Coronary artery (tissue), 2 donors: ENCODE measurements around the gene KIAA1755.
"Not testable (repeated sequence)": the region's sequence is repeated elsewhere in the genome, so short reads cannot be mapped to it uniquely, and the experiment has no call there.

Source experiments
- DNase-seq: peaks from one replicate; pipeline ENCODE4 v3.0.0-alpha.2; 2017; ENCODE audit warnings: low spot score
- H3K27ac ChIP-seq, 2 donors: fragments of 200-600 bp; sonication (generic); one replicate each; pipeline ENCODE4 v1.5.1; 2016 to 2019
- H3K4me3 ChIP-seq: fragments of 200-600 bp; sonication (generic); 2 replicates; pipeline ENCODE4 v1.5.1; 2016; ENCODE audit warnings: mild to moderate bottlenecking, moderate library complexity
- TF ChIP-seq, protein P1 (sequence below): fragments of 200-600 bp; sonication (generic); IDR thresholded peaks from one replicate; pipeline ENCODE4 v1.5.1; 2019; ENCODE audit warnings: antibody characterized with exemption

The KIAA1755 gene

GRCh38 chr20:38261054-38261390 is 487 bp upstream of the KIAA1755 start:
- TF ChIP-seq, protein P1, sequence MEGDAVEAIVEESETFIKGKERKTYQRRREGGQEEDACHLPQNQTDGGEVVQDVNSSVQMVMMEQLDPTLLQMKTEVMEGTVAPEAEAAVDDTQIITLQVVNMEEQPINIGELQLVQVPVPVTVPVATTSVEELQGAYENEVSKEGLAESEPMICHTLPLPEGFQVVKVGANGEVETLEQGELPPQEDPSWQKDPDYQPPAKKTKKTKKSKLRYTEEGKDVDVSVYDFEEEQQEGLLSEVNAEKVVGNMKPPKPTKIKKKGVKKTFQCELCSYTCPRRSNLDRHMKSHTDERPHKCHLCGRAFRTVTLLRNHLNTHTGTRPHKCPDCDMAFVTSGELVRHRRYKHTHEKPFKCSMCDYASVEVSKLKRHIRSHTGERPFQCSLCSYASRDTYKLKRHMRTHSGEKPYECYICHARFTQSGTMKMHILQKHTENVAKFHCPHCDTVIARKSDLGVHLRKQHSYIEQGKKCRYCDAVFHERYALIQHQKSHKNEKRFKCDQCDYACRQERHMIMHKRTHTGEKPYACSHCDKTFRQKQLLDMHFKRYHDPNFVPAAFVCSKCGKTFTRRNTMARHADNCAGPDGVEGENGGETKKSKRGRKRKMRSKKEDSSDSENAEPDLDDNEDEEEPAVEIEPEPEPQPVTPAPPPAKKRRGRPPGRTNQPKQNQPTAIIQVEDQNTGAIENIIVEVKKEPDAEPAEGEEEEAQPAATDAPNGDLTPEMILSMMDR: no peak
- Histone ChIP-seq H3K4me3 (peak overlapping the region; percentile 78), H3K27ac (peak overlapping the region; percentile 81 to 94)
- no peak for DNase-seq

DNA sequence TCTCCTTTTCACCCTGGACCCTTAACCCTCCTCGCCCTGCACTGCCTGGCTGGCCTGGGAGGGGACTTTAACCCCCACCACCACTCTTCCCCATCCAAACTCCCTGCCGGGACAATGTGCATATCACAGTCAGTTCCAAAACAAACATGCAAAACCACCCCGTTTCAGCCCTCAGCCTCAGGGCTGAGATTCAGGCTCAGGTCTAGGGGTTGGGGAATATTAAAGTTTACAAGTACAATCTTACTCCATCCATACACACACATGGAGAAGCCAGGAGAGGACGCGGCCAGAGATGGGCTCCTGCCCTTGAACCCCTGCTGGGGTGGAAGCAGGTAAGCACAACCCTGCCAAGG is 534 bp downstream of the KIAA1755 start:
- Histone ChIP-seq H3K27ac (peak overlapping the region; percentile 81 to 94), H3K4me3 (peak overlapping the region; percentile 78)
- TF ChIP-seq, protein P1: no peak
- no peak for DNase-seq

DNA sequence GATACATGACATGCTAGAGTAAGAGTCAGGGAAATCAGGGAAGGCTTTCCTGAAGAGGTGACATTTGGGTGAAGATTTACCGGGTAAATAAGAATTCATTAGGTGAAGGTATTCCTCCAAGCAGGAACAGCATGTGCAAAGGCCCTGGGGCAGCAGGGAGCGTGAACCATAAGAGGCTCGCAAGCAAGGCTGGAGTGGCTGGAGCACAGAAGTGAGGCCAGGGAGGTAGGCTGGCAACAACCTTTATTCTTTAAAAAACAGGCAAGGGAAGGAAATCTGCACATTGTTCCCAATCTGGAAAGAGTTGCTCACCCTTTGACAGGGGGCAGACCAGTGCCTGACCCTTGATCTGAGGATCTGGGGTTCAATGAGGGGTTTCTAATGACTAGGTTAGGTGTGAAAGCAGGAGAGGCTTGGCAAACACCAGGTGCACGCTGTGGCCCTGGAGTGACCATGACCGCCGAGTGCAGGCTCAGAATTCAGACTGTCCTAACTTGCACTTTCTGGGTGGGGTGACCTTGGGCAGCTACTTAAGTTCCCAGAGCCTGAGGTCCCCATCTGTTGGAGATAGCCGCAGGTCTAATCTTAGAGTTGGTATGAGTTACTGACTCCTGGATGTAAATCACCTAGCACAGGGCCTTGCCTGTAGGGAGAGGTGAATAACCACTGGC is 1.9 kb downstream of the KIAA1755 start:
- DNase-seq: no peak
- no peak overlapping the region for H3K4me3 ChIP-seq
- TF ChIP-seq, protein P1: no peak
- H3K27ac ChIP-seq: peak overlapping the region in 1 of 2 donors; percentile 94

DNA sequence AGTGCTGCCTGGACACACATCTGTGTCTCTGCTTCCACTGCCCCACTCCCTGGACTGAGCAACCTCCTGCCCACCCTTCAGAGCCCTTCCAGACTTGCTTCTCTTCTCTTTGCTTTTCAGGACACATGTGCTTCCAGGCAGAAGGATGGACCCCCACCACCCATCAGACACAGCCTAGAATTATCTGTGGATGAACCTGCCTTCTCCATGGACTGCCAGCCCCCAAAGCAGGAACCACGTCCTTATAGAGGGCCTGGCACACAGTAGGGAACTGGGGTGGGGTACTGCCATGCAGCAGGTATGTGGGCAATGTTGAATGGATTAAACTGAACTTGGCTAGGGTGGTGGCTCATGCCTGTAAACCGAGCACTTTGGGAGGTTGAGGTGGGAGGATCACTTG is 3.6 kb downstream of the KIAA1755 start:
- TF ChIP-seq, protein P1: no peak
- Histone ChIP-seq H3K4me3 (no peak overlapping the region), H3K27ac (peak overlapping the region in 1 of 2 donors; percentile 53)
- no peak for DNase-seq

- Histone ChIP-seq H3K27ac (peak overlapping the region; percentile 62 to 85), H3K4me3 (no peak overlapping the region)
- TF ChIP-seq, protein P1: no peak
- no peak for DNase-seq
Measured at GRCh38 chr20:38256021-38256420, 4.5 kb downstream of the KIAA1755 start.

DNA sequence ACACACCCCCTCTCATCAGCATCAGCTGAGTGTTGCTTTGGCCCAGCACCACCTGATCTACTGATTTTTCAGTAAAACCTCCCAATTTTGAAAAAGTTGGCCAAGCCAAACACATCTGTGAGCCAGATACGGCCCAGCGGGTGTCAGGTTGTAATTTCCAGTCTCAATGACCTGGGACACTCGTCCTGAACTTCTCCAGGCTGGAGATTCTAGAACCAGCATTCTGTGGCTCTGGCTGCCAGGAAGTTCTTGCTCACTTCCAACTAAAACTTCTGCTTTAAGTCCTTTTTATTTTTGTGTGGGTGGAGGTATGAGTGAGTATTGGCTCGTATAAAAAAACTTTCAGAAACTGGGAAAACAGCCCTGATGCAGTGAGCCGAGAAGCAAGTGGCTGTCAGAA is 5.1 kb downstream of the KIAA1755 start:
- Histone ChIP-seq H3K4me3 (no peak overlapping the region), H3K27ac (peak overlapping the region; percentile 62 to 85)
- TF ChIP-seq, protein P1: no peak
- DNase-seq: no peak

DNA sequence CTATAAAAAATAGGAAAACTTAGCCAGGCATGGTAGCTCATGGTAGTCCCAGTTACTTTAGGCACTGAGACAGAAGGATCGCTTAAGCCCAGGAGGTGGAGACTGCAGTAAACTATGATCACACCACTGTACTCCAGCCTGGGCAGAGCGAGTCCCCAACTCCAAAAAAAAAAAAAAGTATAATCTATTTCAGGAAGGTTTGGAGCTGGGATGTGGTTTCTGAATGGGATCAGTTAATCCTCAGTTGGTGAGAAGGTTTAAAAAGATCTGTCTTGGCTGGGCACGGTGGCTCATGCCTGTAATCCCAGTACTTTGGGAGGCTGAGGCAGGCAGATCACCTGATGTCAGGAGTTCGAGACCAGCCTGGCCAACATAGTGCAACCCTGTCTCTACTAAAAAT is 5.9 kb downstream of the KIAA1755 start:
- not testable (repeated sequence) for DNase-seq, H3K4me3 ChIP-seq
- H3K27ac ChIP-seq: peak overlapping the region; percentile 7 to 85
